ENCODE data around the gene NDUFB10.

The NDUFB10 gene

DNA sequence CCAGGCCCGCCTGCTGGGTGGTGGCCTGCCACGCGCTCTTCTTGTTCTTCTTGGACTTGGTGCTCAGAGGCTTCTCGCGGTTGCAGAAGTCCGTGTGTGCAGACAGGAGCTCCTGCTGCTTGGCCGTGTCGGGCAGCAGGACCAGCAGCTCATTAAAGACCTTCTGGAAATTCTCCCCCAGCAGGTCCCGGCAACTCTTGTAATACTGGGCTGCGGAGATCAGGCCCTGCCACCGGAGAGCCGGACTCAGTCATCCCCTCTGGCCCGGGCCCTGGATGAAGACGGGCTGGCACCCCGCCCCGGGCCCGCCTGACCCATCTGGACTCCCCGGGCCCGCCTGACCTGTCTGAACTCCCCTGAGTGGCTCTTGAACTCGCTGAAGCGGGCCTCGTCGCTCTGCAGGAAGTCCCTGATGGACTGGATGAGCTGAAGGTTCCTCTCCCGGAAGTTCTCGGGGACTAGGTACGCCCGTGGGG lies 39.1 kb downstream of the NDUFB10 start:
- Histone ChIP-seq H3K9ac (ENCODE audit: low read length) (no peak overlapping the region), H2AFZ (ENCODE audit: low read length) (no peak overlapping the region), H3K4me3 (ENCODE audit: low read depth, low read length, poor library complexity, severe bottlenecking) (no peak overlapping the region), H4K20me1 (ENCODE audit: insufficient read depth, low read length) (no peaks in the 10 kb centered on the region), H3F3A (ENCODE audit: insufficient read depth, low read length) (no peaks in the 10 kb centered on the region), H3K79me2 (ENCODE audit: insufficient read depth, low read length) (no peaks in the 10 kb centered on the region), H3K27me3 (ENCODE audit: insufficient read depth, low read length) (no peaks in the 10 kb centered on the region), H3K36me3 (ENCODE audit: insufficient read depth, low read length) (peaks cover 72% of the 10 kb centered on the region), H3K9me2 (ENCODE audit: low read depth, low read length) (no peaks in the 10 kb centered on the region), H3K4me2 (ENCODE audit: low read length) (no peak overlapping the region), H3K9me3 (ENCODE audit: low read length) (no peaks in the 10 kb centered on the region), H3K27ac (ENCODE audit: low read depth, low read length, poor library complexity, severe bottlenecking) (no peak overlapping the region), H3K4me1 (ENCODE audit: insufficient read depth, low read length, severe bottlenecking) (peaks cover 8% of the 10 kb centered on the region)
- TF ChIP-seq, protein P1, sequence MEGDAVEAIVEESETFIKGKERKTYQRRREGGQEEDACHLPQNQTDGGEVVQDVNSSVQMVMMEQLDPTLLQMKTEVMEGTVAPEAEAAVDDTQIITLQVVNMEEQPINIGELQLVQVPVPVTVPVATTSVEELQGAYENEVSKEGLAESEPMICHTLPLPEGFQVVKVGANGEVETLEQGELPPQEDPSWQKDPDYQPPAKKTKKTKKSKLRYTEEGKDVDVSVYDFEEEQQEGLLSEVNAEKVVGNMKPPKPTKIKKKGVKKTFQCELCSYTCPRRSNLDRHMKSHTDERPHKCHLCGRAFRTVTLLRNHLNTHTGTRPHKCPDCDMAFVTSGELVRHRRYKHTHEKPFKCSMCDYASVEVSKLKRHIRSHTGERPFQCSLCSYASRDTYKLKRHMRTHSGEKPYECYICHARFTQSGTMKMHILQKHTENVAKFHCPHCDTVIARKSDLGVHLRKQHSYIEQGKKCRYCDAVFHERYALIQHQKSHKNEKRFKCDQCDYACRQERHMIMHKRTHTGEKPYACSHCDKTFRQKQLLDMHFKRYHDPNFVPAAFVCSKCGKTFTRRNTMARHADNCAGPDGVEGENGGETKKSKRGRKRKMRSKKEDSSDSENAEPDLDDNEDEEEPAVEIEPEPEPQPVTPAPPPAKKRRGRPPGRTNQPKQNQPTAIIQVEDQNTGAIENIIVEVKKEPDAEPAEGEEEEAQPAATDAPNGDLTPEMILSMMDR (IDR thresholded peaks at IDR 0.05; ENCODE audit: low read length) = no peak
- no peak for TF ChIP-seq EZH2 (IDR thresholded peaks at IDR 0.05; ENCODE audit: borderline replicate concordance, low read length)

DNA sequence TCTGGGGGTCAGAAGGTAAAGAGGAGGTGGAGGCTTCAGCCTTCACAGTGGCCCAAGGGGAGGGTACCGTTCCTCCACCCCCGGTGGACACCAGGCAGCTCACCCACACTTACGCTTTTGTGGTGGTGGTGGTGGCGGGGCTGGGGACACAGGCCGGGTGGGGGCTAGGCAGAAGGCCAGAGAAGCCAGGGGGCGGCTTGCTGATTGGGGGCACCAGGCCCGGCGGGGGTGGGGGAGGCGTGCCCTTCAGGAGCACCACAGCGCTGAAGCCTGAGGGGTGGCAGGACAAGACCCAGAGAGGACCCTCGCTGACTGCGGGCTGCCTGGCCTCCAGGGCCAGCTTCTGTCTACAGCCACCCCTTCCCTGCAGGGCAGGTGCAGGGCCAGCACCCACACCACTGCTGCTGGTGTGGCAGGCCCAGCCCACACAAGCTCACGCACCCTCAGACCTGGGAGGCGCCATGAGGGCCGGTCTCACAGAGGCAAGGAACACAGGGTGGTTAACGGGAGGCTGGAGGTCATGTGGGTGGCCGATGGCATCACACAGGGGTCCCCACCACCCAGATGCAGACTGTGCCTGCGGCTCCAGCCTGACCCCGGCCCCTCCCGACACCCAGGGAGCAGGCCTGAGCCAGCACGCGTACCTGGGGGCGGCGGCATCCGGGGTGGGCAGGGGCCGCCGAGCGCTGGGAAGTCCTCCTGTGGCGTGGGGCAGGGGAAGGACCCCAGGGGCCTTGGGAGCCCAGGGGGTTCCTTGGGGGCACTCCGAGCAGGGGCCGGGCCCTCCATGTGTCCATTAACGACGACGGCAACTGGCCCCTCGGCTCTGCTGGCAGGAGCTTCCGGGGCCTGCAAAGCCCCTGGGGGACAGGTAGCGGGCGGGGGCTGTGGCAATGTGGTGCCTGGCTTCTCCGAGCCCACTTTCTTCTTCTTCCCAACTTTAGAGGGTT lies 39.8 kb downstream of the NDUFB10 start:
- H3K9me3 ChIP-seq (ENCODE audit: low read length) = no peaks in the 10 kb centered on the region
- H2AFZ ChIP-seq (ENCODE audit: low read length) = no peak overlapping the region
- H3K9me2 ChIP-seq (ENCODE audit: low read depth, low read length) = no peaks in the 10 kb centered on the region
- no peak overlapping the region for H3K9ac ChIP-seq (ENCODE audit: low read length)
- peaks cover 75% of the 10 kb centered on the region for H3K36me3 ChIP-seq (ENCODE audit: insufficient read depth, low read length)
- TF ChIP-seq, protein P1 (IDR thresholded peaks at IDR 0.05; ENCODE audit: low read length) = no peak
- TF ChIP-seq EZH2 (IDR thresholded peaks at IDR 0.05; ENCODE audit: borderline replicate concordance, low read length) = no peak
- no peak overlapping the region for H3K27ac ChIP-seq (ENCODE audit: low read depth, low read length, poor library complexity, severe bottlenecking)
- H3F3A ChIP-seq (ENCODE audit: insufficient read depth, low read length) = no peaks in the 10 kb centered on the region
- no peaks in the 10 kb centered on the region for H3K79me2 ChIP-seq (ENCODE audit: insufficient read depth, low read length)
- H3K27me3 ChIP-seq (ENCODE audit: insufficient read depth, low read length) = no peaks in the 10 kb centered on the region
- H4K20me1 ChIP-seq (ENCODE audit: insufficient read depth, low read length) = no peaks in the 10 kb centered on the region
- H3K4me2 ChIP-seq (ENCODE audit: low read length) = no peak overlapping the region
- peaks cover 3% of the 10 kb centered on the region for H3K4me1 ChIP-seq (ENCODE audit: insufficient read depth, low read length, severe bottlenecking)
- H3K4me3 ChIP-seq (ENCODE audit: low read depth, low read length, poor library complexity, severe bottlenecking) = no peak overlapping the region

GRCh38 chr16:1999866-2000514 lies 40.7 kb downstream of the NDUFB10 start:
- H3K36me3 ChIP-seq (ENCODE audit: insufficient read depth, low read length) = peaks cover 75% of the 10 kb centered on the region
- no peaks in the 10 kb centered on the region for H3K27me3 ChIP-seq (ENCODE audit: insufficient read depth, low read length)
- no peaks in the 10 kb centered on the region for H3K9me2 ChIP-seq (ENCODE audit: low read depth, low read length)
- no peaks in the 10 kb centered on the region for H3K79me2 ChIP-seq (ENCODE audit: insufficient read depth, low read length)
- H3K9me3 ChIP-seq (ENCODE audit: low read length) = no peaks in the 10 kb centered on the region
- H3K4me3 ChIP-seq (ENCODE audit: low read depth, low read length, poor library complexity, severe bottlenecking) = no peak overlapping the region
- no peak overlapping the region for H3K27ac ChIP-seq (ENCODE audit: low read depth, low read length, poor library complexity, severe bottlenecking)
- H3K4me1 ChIP-seq (ENCODE audit: insufficient read depth, low read length, severe bottlenecking) = peaks cover 7% of the 10 kb centered on the region
- no peaks in the 10 kb centered on the region for H4K20me1 ChIP-seq (ENCODE audit: insufficient read depth, low read length)
- H3K4me2 ChIP-seq (ENCODE audit: low read length) = no peak overlapping the region
- no peaks in the 10 kb centered on the region for H3F3A ChIP-seq (ENCODE audit: insufficient read depth, low read length)
- no peak overlapping the region for H2AFZ ChIP-seq (ENCODE audit: low read length)
- no peak for TF ChIP-seq EZH2 (IDR thresholded peaks at IDR 0.05; ENCODE audit: borderline replicate concordance, low read length)
- TF ChIP-seq, protein P1 (IDR thresholded peaks at IDR 0.05; ENCODE audit: low read length) = no peak
- H3K9ac ChIP-seq (ENCODE audit: low read length) = no peak overlapping the region
